Skin of body (tissue), 2 donors: ENCODE measurements around the gene STEAP4. TPM values are rescaled to one million over a fixed set of nuclear protein-coding genes. Genes with fewer than 3 reads are reported as not detected.

Experiments used
- DNase-seq: peaks from one replicate; lab custom pipeline; 2025; lab: John Stamatoyannopoulos, UW
- total RNA-seq: library from RNA; depleted of rRNA; stranded (reverse); fragments of >200 nt; gene quantifications from one replicate; pipeline ENCODE4 v1.2.3, GENCODE V29; 2014

Gene STEAP4
- 10.1 TPM for total RNA-seq

DNA sequence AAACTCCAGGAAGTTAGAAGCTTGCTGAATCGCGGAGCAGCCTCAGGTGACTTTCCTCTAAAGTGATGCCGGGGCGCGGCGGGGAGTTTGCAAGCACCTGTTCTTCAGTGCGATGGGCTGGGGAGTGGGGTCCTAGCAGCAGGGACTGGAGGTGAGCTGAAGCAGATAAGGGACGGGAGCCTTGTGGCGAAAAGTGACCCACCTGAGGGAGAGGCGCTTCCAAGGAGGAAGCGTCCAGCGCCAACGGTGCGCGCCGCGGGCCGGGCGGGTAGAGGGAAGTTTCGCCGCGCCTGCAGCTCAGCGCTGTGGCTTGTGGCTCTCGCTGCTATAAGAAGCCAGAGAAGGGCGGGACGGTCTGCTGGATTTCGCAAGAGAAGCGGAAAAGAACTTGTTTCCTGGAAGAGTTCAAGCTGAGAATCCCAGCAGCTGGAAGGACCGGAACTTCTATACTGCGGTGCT lies at the start of gene STEAP4:
TSS of gene STEAP4 (minus strand) at position 305 of the 459 bp plus-strand sequence. CDS start 22,625 bp downstream, outside the sequence.
- DNase-seq = peak; percentile 64

DNA sequence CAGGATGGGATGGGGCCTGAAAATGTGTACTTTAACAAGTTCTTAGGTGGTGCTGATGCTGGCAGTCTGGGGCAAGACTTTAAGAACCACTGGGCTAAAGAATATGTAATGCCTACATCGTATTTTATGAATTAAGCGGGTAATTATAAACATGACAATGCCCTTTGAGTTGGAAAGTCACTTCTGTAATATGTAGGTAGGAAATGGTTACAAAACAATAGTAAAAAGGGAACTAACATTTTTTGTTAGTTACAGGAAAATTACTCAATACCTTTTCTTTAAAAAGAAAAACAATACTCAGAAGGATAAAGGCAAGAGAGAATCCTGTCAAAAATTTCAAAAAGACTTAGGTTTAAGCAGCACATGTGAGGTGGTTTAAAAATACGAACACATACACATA lies 48.3 kb upstream of the STEAP4 start:
- DNase-seq = no peak

DNA sequence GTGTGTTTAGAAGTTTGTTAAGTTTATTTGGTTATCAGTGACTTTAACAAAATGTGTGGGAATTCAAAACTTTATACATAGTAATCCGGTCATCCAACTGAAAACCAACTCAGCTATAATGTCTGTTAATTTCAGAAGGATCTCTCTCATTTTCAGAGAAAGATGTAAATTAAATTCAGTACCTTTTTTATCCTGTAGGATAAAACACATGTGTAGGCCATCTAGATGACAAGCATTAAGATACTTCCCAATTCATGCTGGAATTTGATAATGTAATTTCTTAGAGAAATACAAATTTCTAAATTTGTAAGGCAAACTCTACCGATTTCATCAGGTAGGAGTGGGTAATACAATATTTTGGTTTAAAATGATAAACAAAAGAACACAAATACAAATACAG lies 43.4 kb upstream of the STEAP4 start:
- DNase-seq = no peak

DNA sequence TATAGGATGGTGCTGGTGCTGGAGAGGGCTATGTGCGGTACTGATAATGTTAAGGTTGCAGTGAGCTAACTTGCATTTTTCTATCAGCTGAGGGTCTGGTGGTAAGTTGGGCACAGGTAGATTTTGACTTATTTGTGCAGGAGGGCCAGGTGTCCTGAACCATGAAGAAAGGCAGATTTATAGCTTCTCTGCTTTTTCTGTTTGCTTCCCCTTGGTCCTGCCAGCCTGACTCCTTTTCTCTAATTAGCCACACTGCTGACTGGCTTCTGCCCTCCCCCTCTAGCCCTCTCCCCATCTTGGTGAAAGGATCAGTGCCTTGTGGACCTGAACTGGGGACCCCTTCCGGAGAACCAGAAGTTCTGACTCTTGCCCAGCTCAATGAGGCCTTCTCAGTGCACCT lies 40.8 kb upstream of the STEAP4 start:
- DNase-seq = no peak

DNA sequence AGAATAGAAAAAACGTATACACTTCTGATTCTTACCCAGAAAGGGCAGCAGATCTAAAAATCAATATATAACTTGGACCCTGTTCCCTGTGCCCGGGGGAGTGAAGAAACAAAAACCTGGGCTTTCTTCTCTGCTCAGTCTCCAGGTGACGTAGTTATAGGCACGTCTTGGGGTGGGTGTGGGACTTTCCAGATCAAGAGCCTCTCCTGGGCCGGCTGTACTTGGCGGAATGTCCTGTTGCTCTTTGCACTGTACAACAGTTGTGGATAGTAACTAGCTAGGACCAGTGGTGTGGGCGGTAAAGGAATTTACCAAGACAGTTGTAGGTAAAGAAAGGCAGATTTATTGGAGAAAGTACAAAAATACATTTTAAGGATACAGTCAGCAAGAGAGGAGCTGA lies 40.4 kb upstream of the STEAP4 start:
- DNase-seq = no peak

DNA sequence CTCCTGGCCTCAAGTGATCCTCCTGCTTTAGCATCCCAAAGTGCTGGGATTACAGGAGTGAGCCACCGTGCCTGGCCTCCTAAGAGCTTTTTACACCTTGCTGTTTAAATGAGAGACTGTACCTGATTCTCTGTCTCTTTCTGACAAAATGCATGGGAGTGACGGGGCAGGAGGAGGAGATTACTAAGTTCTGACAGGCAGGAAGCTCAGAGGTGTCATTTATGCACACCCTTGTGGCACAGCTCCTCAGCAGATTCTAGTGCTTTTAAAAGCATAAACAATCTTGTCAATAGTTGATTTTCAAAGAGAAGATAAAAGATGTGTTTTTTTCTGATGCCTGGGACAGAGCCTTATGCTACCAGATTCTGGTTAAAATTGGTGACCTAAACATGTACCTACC lies 39.7 kb upstream of the STEAP4 start:
- no peak for DNase-seq

DNA sequence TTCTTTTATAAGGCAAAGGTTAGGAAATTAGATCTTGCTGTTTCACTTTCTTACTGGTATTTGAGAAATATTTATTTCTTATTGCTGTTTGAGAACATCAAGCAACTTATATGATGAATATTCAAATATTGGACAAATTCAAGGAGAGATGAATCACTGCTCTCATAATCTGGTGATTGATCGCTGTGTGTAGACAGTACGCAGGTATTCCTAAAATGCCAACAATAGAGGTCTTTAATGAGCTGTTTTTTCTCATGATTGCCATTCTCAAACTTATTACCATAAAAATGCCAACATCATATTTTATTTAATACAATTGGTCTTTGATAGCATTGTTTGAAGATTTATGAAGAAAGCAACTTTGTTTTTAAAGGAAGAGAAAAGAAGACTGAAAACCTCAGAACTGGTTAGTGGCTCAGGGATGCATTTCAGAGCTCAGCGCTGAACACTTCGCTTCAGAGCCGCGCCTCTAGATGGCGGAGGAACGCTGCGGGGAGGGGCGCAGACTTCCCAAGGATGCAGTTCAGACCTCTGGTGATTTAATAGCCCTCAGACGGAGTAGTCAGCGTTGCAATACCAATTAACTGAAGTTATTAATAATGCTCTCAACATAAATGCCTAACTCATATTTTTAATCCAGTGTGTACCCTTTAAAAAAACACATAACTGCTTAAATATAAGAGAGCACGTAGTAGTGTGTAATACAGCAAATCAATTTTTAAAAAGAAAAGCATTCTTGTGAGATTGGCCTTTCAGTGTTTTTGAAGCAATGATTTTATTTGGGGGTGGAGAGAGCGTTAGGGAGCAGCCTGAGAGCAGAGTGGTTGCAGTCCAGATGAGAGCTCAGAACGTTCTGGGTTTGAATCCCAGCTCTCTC lies 38.5 kb upstream of the STEAP4 start:
- peak; percentile 8 for DNase-seq

DNA sequence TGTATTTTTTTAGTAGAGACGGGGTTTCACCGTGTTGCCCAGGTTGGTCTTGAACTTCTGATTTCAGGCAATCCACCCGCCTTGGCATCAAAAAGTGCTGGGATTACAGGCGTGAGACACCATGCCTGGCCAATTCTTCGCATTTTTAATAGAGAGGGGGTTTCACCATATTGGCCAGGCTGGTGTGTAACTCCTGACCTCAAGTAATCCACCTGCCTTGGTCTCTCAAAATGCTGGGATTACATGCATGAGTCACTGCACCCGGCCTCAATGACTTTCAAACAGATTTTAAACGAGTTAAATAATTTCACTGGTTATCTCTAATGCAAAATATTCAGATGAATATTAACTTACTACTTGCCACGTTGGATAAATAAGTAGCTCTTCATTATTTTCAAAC lies 37.6 kb upstream of the STEAP4 start:
- no peak for DNase-seq

DNA sequence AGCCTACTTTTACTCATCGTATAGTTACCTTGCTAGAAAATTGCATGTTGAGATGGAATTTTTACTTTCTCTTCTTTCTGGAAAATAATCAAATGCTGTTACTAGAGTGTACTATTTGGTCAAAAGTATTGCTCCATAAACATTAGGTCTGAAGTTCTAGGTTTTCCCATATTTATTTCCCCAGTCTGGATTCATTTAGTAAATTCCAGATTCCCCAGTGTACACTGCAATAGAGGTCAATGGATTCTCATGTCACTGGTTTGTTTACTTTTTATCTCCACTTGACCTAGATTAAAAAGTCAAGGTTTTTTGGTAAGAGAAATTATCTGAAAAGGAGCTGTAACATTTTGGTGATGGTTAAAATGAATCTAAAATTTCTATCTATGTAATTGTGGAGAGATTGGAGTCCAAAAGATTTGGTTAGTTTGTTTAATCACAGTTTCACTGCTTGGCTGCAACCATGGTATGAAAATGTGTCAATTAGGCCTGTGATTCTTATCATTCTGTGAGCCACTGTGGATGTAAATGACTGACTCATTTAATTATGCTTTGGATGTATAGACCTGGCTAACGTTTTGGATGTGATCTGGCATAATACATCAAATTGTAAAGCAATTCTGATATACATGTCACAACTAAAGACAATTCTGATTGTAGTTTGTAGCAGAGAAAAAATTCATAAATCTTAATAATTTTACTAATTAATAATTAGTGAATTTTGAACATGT lies 32.7 kb upstream of the STEAP4 start:
- no peak for DNase-seq

DNA sequence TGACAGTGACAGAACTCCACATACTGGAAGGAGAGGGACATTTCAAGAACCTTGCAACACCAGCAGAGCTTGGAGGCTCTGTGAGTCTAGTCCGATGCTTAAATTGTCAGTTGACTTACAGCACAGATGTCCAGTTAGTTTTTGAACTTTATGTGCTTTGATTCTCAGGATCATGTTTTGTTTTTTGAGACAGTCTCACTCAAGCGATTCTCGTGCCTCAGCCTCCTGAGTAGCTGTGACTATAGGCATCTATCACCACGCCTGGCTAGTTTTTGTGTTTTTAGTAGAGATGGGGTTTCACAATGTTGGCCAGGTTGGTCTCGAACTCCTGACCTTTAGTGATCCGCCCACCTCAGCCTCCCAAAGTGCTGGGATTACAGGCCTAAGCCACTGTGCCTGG lies 31.8 kb upstream of the STEAP4 start:
- DNase-seq = no peak

DNA sequence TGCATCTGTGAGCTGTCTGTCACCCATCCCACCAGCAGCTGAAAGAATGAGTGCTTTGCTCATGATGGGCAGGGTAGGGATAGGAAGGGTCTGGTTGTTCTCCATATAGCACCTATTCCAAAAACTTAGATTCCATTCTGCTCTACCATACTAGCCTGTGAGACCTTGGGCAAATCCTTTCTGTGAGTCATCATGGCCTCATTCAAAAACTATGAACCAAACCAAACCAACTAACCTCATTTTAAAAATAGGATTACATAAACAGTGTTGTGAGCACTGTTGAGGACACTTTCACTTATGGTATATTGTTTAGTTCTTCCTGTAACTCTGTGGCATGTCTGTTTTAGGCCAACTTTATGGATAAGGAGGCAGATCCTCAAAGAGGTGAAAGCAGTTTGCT lies 30.9 kb upstream of the STEAP4 start:
- DNase-seq = no peak

DNA sequence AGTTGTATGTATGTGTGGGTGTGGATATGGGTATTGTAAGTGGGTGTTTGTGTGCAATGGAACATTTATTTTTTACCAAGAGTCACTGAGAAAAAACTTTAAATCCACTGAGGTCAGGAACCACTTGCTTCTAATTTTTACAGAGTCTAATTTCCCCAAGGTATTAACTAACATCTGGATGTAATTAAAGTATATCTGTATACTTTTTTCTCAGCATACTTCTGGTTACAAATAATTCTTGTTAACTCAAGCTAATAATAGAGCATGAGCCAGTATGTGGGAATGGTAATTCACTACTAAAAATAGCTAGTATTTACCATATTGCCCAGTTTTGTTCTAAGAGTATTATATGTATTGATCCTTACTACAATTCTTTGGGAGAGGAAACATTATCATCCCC lies 24.6 kb upstream of the STEAP4 start:
- peak; percentile 37 for DNase-seq

DNA sequence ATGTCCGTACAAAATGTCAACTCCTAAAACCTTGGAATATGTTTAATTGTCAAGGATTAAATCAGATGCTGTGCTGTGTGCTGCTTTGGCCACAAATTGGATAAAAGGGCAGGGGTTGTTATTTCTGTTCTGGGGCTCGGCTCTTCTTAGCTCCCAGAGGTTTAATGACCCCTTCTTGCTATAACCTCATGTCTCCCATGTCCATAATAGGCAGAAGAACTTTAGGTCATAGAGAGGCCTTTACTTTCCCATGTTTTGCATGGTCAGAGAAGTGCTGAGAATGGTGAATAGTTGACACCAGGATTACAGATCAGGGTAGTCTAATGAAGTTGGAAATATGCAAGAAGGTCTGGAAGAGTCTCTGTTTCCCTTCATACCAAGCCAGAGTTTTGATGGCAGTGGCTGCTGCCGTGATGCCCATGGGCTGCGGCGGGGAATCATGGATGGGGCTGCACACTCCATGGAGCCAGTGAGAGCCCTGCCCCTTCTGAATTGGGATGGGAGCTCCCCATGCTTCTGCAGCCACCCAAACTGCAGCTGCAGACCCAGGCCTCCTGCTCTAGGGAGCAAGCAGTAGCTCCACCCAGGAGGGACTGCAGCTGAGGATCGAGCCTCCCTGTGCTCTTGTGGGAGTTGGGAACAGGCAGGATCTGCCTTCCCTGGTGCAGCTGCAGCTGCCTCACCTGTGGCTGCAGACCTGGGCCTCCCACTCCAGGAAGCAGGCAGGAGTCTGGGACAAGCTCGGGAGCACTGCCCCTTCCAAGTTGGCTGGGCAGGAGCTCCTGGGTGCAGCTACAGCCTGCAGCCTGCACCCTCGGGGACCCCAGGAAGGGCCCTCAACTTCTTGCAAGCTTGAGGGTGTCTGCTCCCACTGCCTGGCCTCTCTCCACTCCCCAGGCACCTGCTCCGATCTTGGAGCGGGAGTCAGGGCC lies 23.1 kb upstream of the STEAP4 start:
- DNase-seq = no peak

DNA sequence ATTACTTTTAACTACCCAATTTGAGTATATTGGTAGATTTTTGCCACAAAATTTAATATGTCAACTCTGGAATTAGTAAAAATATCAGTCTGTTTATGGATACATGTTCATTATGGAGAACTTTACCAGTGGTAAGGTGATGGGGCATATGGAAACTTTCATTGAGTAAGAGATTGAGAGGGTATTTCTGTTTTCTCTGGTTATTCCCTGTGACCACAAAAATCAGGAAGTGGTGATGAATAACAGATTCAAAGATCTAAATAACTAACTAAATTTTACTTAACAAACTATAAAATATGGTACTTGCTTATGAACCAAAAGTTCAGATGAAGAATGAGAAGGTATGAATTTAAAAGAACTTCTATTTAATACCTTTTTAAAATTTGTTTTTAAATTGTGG lies 22.1 kb upstream of the STEAP4 start:
- no peak for DNase-seq

DNA sequence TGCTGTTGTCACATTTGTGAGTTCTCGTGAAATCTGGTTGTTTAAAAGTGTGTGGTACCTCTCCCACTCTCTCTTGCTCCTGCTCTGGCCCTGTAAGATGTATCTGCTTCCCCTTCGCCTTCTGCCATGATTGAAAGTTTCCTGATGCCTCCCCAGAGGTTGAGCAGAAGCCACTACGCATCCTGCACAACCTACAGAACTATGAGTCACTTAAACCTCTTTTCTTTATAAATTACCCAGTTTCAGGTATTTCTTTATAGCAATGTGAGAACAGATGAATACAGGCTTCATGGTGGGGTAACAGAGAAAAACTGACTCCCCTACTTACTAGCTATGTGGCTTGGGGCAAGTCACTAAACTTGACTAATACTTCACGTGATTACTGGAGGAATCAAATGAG lies 18.0 kb upstream of the STEAP4 start:
- DNase-seq = no peak

DNA sequence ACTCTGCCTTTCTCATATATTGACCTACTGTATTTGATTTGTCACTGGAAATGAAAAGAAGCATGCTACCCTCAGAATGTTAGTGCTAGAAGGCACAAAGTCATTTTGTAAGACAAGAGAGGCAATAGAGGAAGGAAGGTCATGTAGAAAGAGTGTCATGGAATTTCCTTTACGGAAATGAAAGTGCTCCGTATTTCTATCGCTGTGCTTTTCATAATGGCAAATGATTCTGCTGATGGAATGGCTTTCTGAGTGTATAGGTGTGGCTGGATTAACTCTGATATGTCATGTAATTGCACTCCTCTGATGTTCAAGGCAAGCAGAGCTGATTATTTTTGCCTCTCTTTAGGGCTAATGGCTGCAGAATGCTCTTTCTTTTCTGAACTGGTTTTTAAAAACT lies 15.5 kb upstream of the STEAP4 start:
- peak; percentile 8 for DNase-seq

DNA sequence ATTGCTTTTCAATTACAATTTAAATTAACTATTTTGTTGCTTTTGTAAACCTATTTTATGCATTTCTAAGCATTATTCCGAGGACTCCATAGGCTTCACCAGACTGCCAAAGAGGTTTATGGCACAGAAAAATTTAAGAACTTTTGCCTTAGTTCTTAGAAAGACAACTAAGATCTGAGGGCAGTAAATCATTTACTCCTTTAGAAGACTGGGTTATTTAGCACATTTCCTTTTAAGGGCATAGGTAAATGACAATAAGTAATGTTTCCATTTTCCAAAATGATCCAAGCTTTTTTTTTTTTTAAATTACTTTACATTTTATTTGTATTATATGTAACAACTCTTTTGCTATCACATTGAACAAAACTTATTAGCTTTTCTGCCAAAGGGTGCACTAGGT lies 15.0 kb upstream of the STEAP4 start:
- no peak for DNase-seq

DNA sequence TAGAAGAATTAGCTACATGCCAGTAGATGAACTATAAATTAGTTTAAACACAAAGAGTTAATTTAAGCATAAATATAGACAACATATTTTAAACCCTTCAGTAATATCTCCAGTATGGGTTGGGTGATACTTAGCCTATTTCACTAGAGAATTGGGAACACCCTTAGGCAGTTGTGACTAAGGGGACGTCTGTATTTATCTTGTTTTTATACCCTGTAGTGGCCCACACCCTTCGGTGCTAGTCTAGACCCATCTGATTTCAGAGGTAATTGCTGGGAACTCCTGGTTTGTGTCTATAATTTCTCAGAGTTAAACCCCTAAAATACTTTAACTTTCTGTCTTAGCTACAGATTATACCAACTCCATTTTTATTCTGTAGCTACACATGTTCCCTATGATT lies 11.5 kb upstream of the STEAP4 start:
- DNase-seq = no peak

DNA sequence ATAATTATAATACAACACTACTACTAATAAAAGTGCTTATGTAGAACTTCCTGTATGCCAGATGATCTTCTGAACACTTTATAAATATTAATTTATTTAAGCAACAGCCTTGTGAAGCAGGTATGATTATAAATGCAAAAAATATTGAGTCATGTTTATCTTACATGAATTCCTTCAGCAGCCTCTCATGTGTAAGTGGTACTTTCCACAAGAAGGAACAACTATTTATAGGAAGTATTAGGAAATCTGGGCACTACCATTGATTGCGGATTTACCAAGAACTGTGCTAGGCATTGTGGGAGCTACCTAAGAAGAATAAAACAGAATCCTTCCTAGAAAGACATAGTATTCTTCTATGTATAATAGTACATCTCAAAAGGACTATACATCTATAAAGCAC lies 10.7 kb upstream of the STEAP4 start:
- no peak for DNase-seq

DNA sequence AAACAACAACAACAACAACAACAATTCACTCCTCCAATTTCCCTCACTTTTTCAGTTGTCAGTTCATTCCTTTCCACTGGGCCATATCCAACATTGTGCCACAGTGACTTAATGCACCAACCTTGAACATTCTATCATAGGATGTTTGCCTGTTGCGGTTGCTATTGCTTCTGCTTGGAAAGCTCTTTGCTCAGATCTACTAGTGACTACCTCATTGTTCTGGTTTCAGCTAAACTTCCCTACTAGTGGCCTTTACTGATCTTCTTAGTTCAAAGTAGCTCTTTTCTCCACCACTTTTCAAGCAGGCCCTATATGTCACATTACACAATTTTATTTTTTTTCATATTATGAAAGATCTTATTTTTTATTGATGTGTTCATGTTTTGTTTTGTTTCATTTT lies 9.8 kb upstream of the STEAP4 start:
- DNase-seq = no peak

DNA sequence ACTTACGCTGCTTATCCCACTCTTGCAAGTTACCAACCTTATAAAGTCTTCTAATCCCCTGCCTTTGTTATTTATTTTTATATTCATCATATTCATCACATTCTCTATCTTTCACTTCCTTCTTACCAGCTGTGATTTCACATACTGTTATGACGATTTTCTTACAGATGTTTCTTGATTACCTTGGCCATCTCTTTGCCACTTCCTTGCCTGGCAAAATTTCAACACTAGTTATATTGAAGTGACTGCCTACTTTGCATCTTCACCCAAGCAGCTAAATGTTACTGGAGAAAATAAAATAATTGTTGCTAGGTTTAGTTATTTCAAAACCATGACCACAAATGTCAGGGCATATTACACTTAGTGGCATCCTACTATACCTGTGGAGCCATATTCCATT lies 8.8 kb upstream of the STEAP4 start:
- no peak for DNase-seq

DNA sequence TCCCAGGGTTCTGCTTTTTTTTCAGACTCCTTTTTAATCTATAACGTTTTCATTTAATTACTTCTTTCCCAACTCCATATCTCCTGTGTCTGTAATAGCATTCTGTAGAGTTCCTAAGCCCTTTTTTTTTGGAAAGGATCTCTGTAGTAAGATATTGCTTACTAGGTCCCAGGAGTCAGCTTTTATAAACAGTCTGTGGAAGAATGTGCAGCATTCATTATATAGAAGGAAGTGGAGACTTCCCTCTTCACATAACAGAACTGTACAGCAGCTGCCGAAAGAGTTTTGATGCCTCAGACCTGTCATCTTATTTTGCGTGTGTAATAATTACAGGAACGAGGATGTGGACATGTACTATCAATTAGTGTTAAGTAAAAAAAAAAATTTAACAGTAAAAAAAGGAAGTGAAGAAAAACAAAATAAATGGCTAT lies 7.4 kb upstream of the STEAP4 start:
- no peak for DNase-seq
